IMR-90 (cell line): ENCODE data around the gene IL18. TPM values are rescaled to one million over a fixed set of nuclear protein-coding genes. Genes with fewer than 3 reads are reported as not detected.

Experiments
- ATAC-seq: fragments of 200-7000 bp; cut with Tn5 transposase; 2 replicates; pipeline ENCODE4 v1.9.1; 2020; ENCODE audit warnings: low read depth, mild to moderate bottlenecking, moderate library complexity
- BruUV-seq: library from RNA; stranded (reverse); fragments of 400-500 nt; replicated peaks from 2 replicates; lab custom pipeline; 2021; lab: Mats Ljungman, UMichigan
- CTCF ChIA-PET: fragments of 300-600 bp; formaldehyde crosslinking; extraction: SDS; loops from one replicate; lab custom pipeline; 2021; ENCODE audit warnings: antibody characterized with exemption; lab: Yijun Ruan, JAX
- POLR2A ChIA-PET: fragments of 300-600 bp; sonication (Branson Sonifier 250); formaldehyde crosslinking; loops from one replicate; lab custom pipeline; 2022; ENCODE audit warnings: antibody characterized with exemption; ENCODE audit not compliant: unreplicated experiment; lab: Charles Lee
- DNase-seq: peaks from one replicate; pipeline ENCODE4 v3.0.0; 2013
- H2AFZ ChIP-seq: replicated peaks from 2 replicates; pipeline ENCODE3; 2013; ENCODE audit warnings: low read length, mild to moderate bottlenecking; ENCODE audit not compliant: poor library complexity
- H2AK5ac ChIP-seq: 2 replicates; pipeline ENCODE4 v1.6.1; 2013; ENCODE audit warnings: low read depth, low read length, inconsistent platforms
- H2AK9ac ChIP-seq: replicated peaks from 2 replicates; pipeline ENCODE3; 2013; ENCODE audit warnings: mild to moderate bottlenecking, low read depth, low read length, moderate library complexity; ENCODE audit not compliant: poor library complexity
- H2BK120ac ChIP-seq: 2 replicates; pipeline ENCODE4 v1.6.1; 2013; ENCODE audit warnings: low read depth, low read length, inconsistent platforms
- H2BK15ac ChIP-seq: 3 replicates; pipeline ENCODE4 v1.6.1; 2013; ENCODE audit warnings: low read depth, low read length, inconsistent platforms
- H2BK20ac ChIP-seq: 2 replicates; pipeline ENCODE4 v1.6.1; 2013; ENCODE audit warnings: low read depth, mild to moderate bottlenecking, inconsistent platforms, low read length, moderate library complexity
- H2BK5ac ChIP-seq: 2 replicates; pipeline ENCODE4 v1.6.1; 2013; ENCODE audit warnings: mild to moderate bottlenecking, low read depth, low read length, inconsistent platforms; ENCODE audit not compliant: poor library complexity, severe bottlenecking
- H3K14ac ChIP-seq: replicated peaks from 2 replicates; pipeline ENCODE4 v1.6.1; 2013; ENCODE audit warnings: low read depth, low read length, inconsistent platforms
- H3K18ac ChIP-seq: 2 replicates; pipeline ENCODE4 v1.6.1; 2013; ENCODE audit warnings: low read depth, low read length, control low read depth
- H3K23ac ChIP-seq: 2 replicates; pipeline ENCODE4 v1.6.1; 2013; ENCODE audit warnings: low read depth, low read length, inconsistent platforms
- H3K27ac ChIP-seq: 2 replicates; pipeline ENCODE4 v1.5.1; 2013; ENCODE audit warnings: mild to moderate bottlenecking, control low read depth, low read length; ENCODE audit not compliant: insufficient read depth
- H3K27me3 ChIP-seq: 2 replicates; pipeline ENCODE4 v1.6.1; 2013; ENCODE audit warnings: low read length; ENCODE audit not compliant: control insufficient read depth, insufficient read depth
- H3K36me3 ChIP-seq: 2 replicates; pipeline ENCODE4 v1.6.1; 2013; ENCODE audit warnings: low read length, mixed read lengths; ENCODE audit not compliant: control insufficient read depth, insufficient read depth
- H3K4ac ChIP-seq: 2 replicates; pipeline ENCODE4 v1.6.1; 2013; ENCODE audit warnings: low read depth, low read length, inconsistent platforms
- H3K4me1 ChIP-seq: 2 replicates; pipeline ENCODE4 v1.6.1; 2013; ENCODE audit warnings: low read length, mixed read lengths; ENCODE audit not compliant: control insufficient read depth, insufficient read depth
- H3K4me2 ChIP-seq: 2 replicates; pipeline ENCODE4 v1.6.1; 2013; ENCODE audit warnings: low read depth, mild to moderate bottlenecking, control low read depth, low read length, moderate library complexity
- H3K4me3 ChIP-seq: 2 replicates; pipeline ENCODE4 v1.5.1; 2013; ENCODE audit warnings: low read depth, mild to moderate bottlenecking, control low read depth, low read length, moderate library complexity; ENCODE audit not compliant: insufficient read depth
- H3K56ac ChIP-seq: 2 replicates; pipeline ENCODE4 v1.6.1; 2013; ENCODE audit warnings: low read length, inconsistent platforms; ENCODE audit not compliant: insufficient read depth; ENCODE audit errors: extremely low read depth
- H3K79me1 ChIP-seq, 2 experiments: 2 replicates each; pipeline ENCODE4 v1.6.1; 2013; ENCODE audit warnings: low read length in 2 of 2, inconsistent platforms in 1 of 2, low read depth in 1 of 2
- H3K9ac ChIP-seq: 2 replicates; pipeline ENCODE4 v1.6.1; 2013; ENCODE audit warnings: low read depth, low read length, control low read depth
- H3K9me1 ChIP-seq: 2 replicates; pipeline ENCODE4 v1.6.1; 2013; ENCODE audit warnings: low read length, inconsistent platforms; ENCODE audit not compliant: insufficient read depth
- H3K9me3 ChIP-seq: 2 replicates; pipeline ENCODE4 v1.6.1; 2013; ENCODE audit warnings: low read length; ENCODE audit not compliant: control insufficient read depth, insufficient read depth
- H4K20me1 ChIP-seq: 2 replicates; pipeline ENCODE4 v1.6.1; 2013; ENCODE audit warnings: low read length, inconsistent platforms; ENCODE audit not compliant: insufficient read depth
- H4K5ac ChIP-seq: 2 replicates; pipeline ENCODE4 v1.6.1; 2013; ENCODE audit warnings: mild to moderate bottlenecking, low read depth, low read length, control low read depth
- H4K8ac ChIP-seq, 2 experiments: 2 replicates each; pipeline ENCODE4 v1.6.1; 2013; ENCODE audit warnings: low read depth in 2 of 2, low read length in 2 of 2, control low read depth in 1 of 2, inconsistent platforms in 1 of 2
- H4K91ac ChIP-seq: 2 replicates; pipeline ENCODE4 v1.6.1; 2013; ENCODE audit warnings: low read depth, low read length, inconsistent platforms; ENCODE audit not compliant: insufficient read depth
- BHLHE40 ChIP-seq: fragments of 150-350 bp; IDR thresholded peaks from 2 replicates; pipeline ENCODE4 v1.6.1; 2016; ENCODE audit warnings: mild to moderate bottlenecking, low read depth, low read length
- CEBPB ChIP-seq: IDR thresholded peaks from 2 replicates; pipeline ENCODE4 v1.6.1; 2012; ENCODE audit warnings: low read depth, low read length, improper control_type of control experiment
- MAZ ChIP-seq: IDR thresholded peaks from 2 replicates; pipeline ENCODE4 v1.6.1; 2012; ENCODE audit warnings: low read depth, mild to moderate bottlenecking, low read length, improper control_type of control experiment, moderate library complexity, borderline replicate concordance
- NFE2L2 ChIP-seq: fragments of 150-350 bp; IDR thresholded peaks from 2 replicates; pipeline ENCODE4 v1.6.1; 2016; ENCODE audit warnings: low read depth, mild to moderate bottlenecking, low read length
- RAD21 ChIP-seq: IDR thresholded peaks from 2 replicates; pipeline ENCODE4 v1.6.1; 2012; ENCODE audit warnings: low read length, improper control_type of control experiment
- RCOR1 ChIP-seq: IDR thresholded peaks from 2 replicates; pipeline ENCODE4 v1.6.1; 2012; ENCODE audit warnings: mild to moderate bottlenecking, low read length, improper control_type of control experiment; ENCODE audit not compliant: insufficient replicate concordance
- SMC3 ChIP-seq: fragments of 150-350 bp; IDR thresholded peaks from 2 replicates; pipeline ENCODE4 v1.6.1; 2016; ENCODE audit warnings: low read depth, mild to moderate bottlenecking, antibody characterized with exemption, low read length, moderate library complexity
- WGBS, 2 experiments: methylation state at CpG; one replicate each; pipeline versions ENCODE4 v1.1.5 to v1.1.7; 2013; ENCODE audit warnings: missing lambda C conversion rate in 2 of 2; ENCODE audit not compliant: insufficient read length in 1 of 2; ENCODE audit errors: extremely low coverage in 2 of 2; 5-methylcytosine and 5-hydroxymethylcytosine counted together
- dilution Hi-C: fragments of 300-500 bp; cut with HindIII; formaldehyde crosslinking; loops from one replicate; pipeline ENCODE4 v1.14.3; 2018; ENCODE audit warnings: low sequenced_read_pairs; ENCODE audit not compliant: unreplicated experiment
- in situ Hi-C: fragments of 300-500 bp; cut with MboI; formaldehyde crosslinking; loops from 3 replicates; pipeline ENCODE4 v1.14.3; 2019; ENCODE audit warnings: low sequenced_read_pairs, inconsistent platforms, mixed read lengths
- intact Hi-C: fragments of 100-400 bp; cut with micrococcal nuclease; formaldehyde crosslinking; loops from 2 replicates; pipeline ENCODE4 v1.10.0; 2022
- polyA plus RNA-seq, 3 experiments: library from polyadenylated mRNA; depleted of rRNA; stranded (reverse); fragments of >200 nt; gene quantifications; 2 replicates each; pipeline ENCODE4 v1.2.3, GENCODE V29; 2012; ENCODE audit warnings: low replicate concordance in 1 of 3
- total RNA-seq: library from RNA; depleted of rRNA; stranded (reverse); fragments of >200 nt; gene quantifications from 2 replicates; pipeline ENCODE4 v1.2.3, GENCODE V29; 2012

IL18 gene
- total and polyA plus RNA-seq, 2 of the 4 experiments (the other 2 are of a cell fraction): 0.54 to 0.96 TPM

- no peak for ATAC-seq
- H3K4me3 ChIP-seq: no peak overlapping the region
- no peak overlapping the region for H4K91ac ChIP-seq
- no peaks in the 10 kb centered on the region for H3K36me3 ChIP-seq
- no peak overlapping the region for H3K14ac ChIP-seq
- no peaks in the 10 kb centered on the region; a peak in 1 of 4 replicates for H3K79me1 ChIP-seq
- no TSS peak for BruUV-seq
- H2BK15ac ChIP-seq: peak overlapping the region; percentile 13; the same call in 1 of the 3 replicates
- no peak overlapping the region for H4K8ac ChIP-seq
- ChIA-PET CTCF (interaction anchor here (1.3 kb wide), 1 partner anchor 19 kb away, joined by 3 read pairs; no protein-coding TSS in a partner anchor), POLR2A (no interaction called here)
- intact Hi-C loops: loop anchor here (5.0 kb wide), 1 partner anchor 1527 kb away; no protein-coding TSS in a partner anchor
- 91% methylated on average over 5 of the region's 5 CpGs; no CpG with 5 or more reads in 1 of the 2 experiments for WGBS, 2 experiments
- dilution Hi-C loops: no loop called here
- H3K56ac ChIP-seq: no peak overlapping the region
- no peak overlapping the region for H2AFZ ChIP-seq
- H4K5ac ChIP-seq: no peak overlapping the region
- H2BK120ac ChIP-seq: no peak overlapping the region
- no peak overlapping the region for H2BK20ac ChIP-seq
- H3K18ac ChIP-seq: no peak overlapping the region
- no peak overlapping the region for H2AK9ac ChIP-seq
- H3K4ac ChIP-seq: no peak overlapping the region
- no peaks in the 10 kb centered on the region for H3K27me3 ChIP-seq
- no peaks in the 10 kb centered on the region for H3K4me1 ChIP-seq
- H3K9ac ChIP-seq: no peak overlapping the region
- H3K4me2 ChIP-seq: no peak overlapping the region
- in situ Hi-C loops: loop anchor here (5.0 kb wide), 1 partner anchor 33 kb away; no protein-coding TSS in a partner anchor
- H4K20me1 ChIP-seq: no peaks in the 10 kb centered on the region
- H2AK5ac ChIP-seq: no peak overlapping the region
- no peak overlapping the region for H3K27ac ChIP-seq
- no peak for DNase-seq
- no peak overlapping the region for H3K23ac ChIP-seq
- H3K9me3 ChIP-seq: no peaks in the 10 kb centered on the region
- H3K9me1 ChIP-seq: no peaks in the 10 kb centered on the region
- TF ChIP-seq NFE2L2 (no peak), BHLHE40 (no peak), MAZ (no peak), SMC3 (no peak), RAD21 (no peak), RCOR1 (no peak), CEBPB (no peak)
- no peak overlapping the region for H2BK5ac ChIP-seq
Observed at GRCh38 chr11:112150517-112150916, 13.4 kb downstream of the IL18 start.
